OCI-LY7 (cell line): ENCODE data around the gene ZNF620. TPM values are rescaled to one million over a fixed set of nuclear protein-coding genes. Genes with fewer than 3 reads are reported as not detected.
A peak's percentile ranks its signal among the peaks of the same experiment; 100 is the strongest.

Source experiments
- BruUV-seq: library from RNA; stranded (reverse); fragments of 400-500 nt; replicated peaks from 2 replicates; lab custom pipeline; 2021; lab: Mats Ljungman, UMichigan
- CTCF ChIA-PET: fragments of 300-600 bp; sonication (Branson Sonifier 250); formaldehyde crosslinking; loops from one replicate; lab custom pipeline; 2022; ENCODE audit warnings: antibody characterized with exemption; ENCODE audit not compliant: unreplicated experiment; lab: Charles Lee
- POLR2A ChIA-PET: fragments of 300-600 bp; sonication (Branson Sonifier 250); formaldehyde crosslinking; loops from one replicate; lab custom pipeline; 2022; ENCODE audit warnings: antibody characterized with exemption; lab: Charles Lee
- DNase-seq: peaks from one replicate; pipeline ENCODE4 v3.0.0-alpha.2; 2015; ENCODE audit warnings: low spot score
- H2AFZ ChIP-seq: fragments of 200-600 bp; sonication (generic), shearing (Covaris generic); 2 replicates; pipeline ENCODE4 v1.6.1; 2014; ENCODE audit warnings: mild to moderate bottlenecking, antibody characterized with exemption, low read length, moderate library complexity
- H3K27ac ChIP-seq: fragments of 200-600 bp; sonication (generic); 2 replicates; pipeline ENCODE4 v1.5.1; 2014; ENCODE audit warnings: mixed run types, low read depth, mild to moderate bottlenecking, moderate library complexity, low read length, inconsistent platforms; ENCODE audit not compliant: poor library complexity, severe bottlenecking
- H3K36me3 ChIP-seq: fragments of 200-600 bp; sonication (generic); 2 replicates; pipeline ENCODE4 v1.6.1; 2014; ENCODE audit warnings: mild to moderate bottlenecking, antibody characterized with exemption, low read length, moderate library complexity, mixed read lengths; ENCODE audit not compliant: insufficient read depth
- H3K4me1 ChIP-seq: fragments of 200-600 bp; sonication (generic); 2 replicates; pipeline ENCODE4 v1.5.1; 2014; ENCODE audit warnings: mild to moderate bottlenecking, low read length; ENCODE audit not compliant: insufficient read depth, poor library complexity, severe bottlenecking
- H3K4me2 ChIP-seq: fragments of 200-600 bp; sonication (generic); 2 replicates; pipeline ENCODE4 v1.6.1; 2014; ENCODE audit warnings: mild to moderate bottlenecking, low read length
- H3K4me3 ChIP-seq: fragments of 200-600 bp; sonication (generic); 2 replicates; pipeline ENCODE4 v1.5.1; 2014; ENCODE audit warnings: mild to moderate bottlenecking, low read depth, low read length; ENCODE audit not compliant: poor library complexity, severe bottlenecking
- H3K79me2 ChIP-seq: fragments of 200-600 bp; sonication (generic); 2 replicates; pipeline ENCODE4 v1.6.1; 2016; ENCODE audit warnings: low read depth, mild to moderate bottlenecking, low read length, moderate library complexity, mixed read lengths; ENCODE audit not compliant: insufficient read depth
- H3K9me2 ChIP-seq: fragments of 200-600 bp; sonication (generic); 2 replicates; pipeline ENCODE4 v1.6.1; 2016; ENCODE audit warnings: mild to moderate bottlenecking, low read length, mixed read lengths; ENCODE audit not compliant: insufficient read depth
- H3K9me3 ChIP-seq: fragments of 200-600 bp; sonication (generic); 2 replicates; pipeline ENCODE4 v1.6.1; 2014; ENCODE audit warnings: mild to moderate bottlenecking, mixed run types, low read length, mixed read lengths
- H4K20me1 ChIP-seq: fragments of 200-600 bp; sonication (generic); 2 replicates; pipeline ENCODE4 v1.6.1; 2014; ENCODE audit warnings: mild to moderate bottlenecking, antibody characterized with exemption, low read length, moderate library complexity, mixed read lengths; ENCODE audit not compliant: insufficient read depth
- CTCF ChIP-seq: fragments of 200-600 bp; sonication (generic); conservative IDR thresholded peaks from 2 replicates; pipeline ENCODE4 v1.5.1; 2014; ENCODE audit warnings: mild to moderate bottlenecking, antibody characterized with exemption, low read length, moderate library complexity, mixed read lengths
- EZH2phosphoT487 ChIP-seq: fragments of 200-600 bp; sonication (generic); IDR thresholded peaks from 2 replicates; pipeline ENCODE4 v1.6.1; 2018; ENCODE audit warnings: low read depth, borderline replicate concordance, mild to moderate bottlenecking, mixed run types, antibody characterized with exemption, low read length, moderate library complexity, mixed read lengths
- intact Hi-C: fragments of 100-400 bp; cut with micrococcal nuclease; formaldehyde crosslinking; loops from one replicate; pipeline ENCODE4 v1.10.0; 2022; ENCODE audit not compliant: unreplicated experiment
- total RNA-seq, 2 experiments: library from RNA; depleted of rRNA in 1 of 2; stranded (reverse); fragments of >200 nt in 1 of 2; shearing (Covaris generic) in 1 of 2; gene quantifications; 2 replicates each; pipeline ENCODE4 v1.2.3, GENCODE V29; 2014 to 2022

Gene ZNF620
- total RNA-seq, 2 experiments from 2014 or later: 0.27 TPM; not detected in 1

DNA sequence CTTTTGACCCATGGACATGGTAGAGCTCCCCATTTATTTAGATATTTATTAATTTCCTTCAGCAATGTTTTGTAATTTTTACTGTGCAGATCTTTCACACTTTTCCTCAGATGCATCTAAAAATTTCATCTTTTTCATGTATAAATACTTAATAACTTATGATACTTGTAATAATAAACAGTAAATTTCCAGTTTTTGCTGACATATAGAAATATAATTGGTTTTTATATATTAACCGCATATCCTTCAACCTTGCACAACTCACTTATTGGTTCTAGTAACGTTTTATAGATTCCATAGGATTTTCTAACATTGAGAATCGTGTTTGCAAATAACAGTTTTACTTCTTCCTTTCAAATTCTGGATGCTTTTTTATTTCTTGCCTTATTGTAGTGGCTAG lies 15.4 kb downstream of the ZNF620 start:
- TF ChIP-seq CTCF (no peak), EZH2phosphoT487 (no peak)
- no peak for DNase-seq
- no peak overlapping the region for H3K4me2 ChIP-seq
- no peak overlapping the region for H2AFZ ChIP-seq
- ChIA-PET POLR2A (no interaction called here), CTCF (no interaction called here)
- no peaks in the 10 kb centered on the region for H3K36me3 ChIP-seq
- no peak overlapping the region for H3K27ac ChIP-seq
- H3K4me1 ChIP-seq: peaks cover 5% of the 10 kb centered on the region
- intact Hi-C loops: loop anchor here (10.0 kb wide), 1 partner anchor 194 kb away; no protein-coding TSS in a partner anchor
- no TSS peak for BruUV-seq
- no peaks in the 10 kb centered on the region for H3K9me2 ChIP-seq
- no peak overlapping the region for H3K4me3 ChIP-seq
- H3K9me3 ChIP-seq: no peaks in the 10 kb centered on the region
- H3K79me2 ChIP-seq: no peaks in the 10 kb centered on the region
- H4K20me1 ChIP-seq: no peaks in the 10 kb centered on the region

GRCh38 chr3:40523781-40524180 lies 17.9 kb downstream of the ZNF620 start:
- H3K9me3 ChIP-seq: no peaks in the 10 kb centered on the region
- no peak overlapping the region for H3K27ac ChIP-seq
- H4K20me1 ChIP-seq: no peaks in the 10 kb centered on the region
- peaks cover 5% of the 10 kb centered on the region for H3K4me1 ChIP-seq
- H3K4me3 ChIP-seq: no peak overlapping the region
- H3K36me3 ChIP-seq: no peaks in the 10 kb centered on the region
- H3K9me2 ChIP-seq: no peaks in the 10 kb centered on the region
- H2AFZ ChIP-seq: peak overlapping the region; percentile 89
- POLR2A ChIA-PET: interaction anchor here (0.6 to 2.0 kb wide), 11 partner anchors 9 to 1266 kb away, joined by 3 to 7 read pairs (median 3); partner anchors contain the start of genes EIF1B and ZNF619
- intact Hi-C loops: loop anchor here (1.0 to 10.0 kb wide), 2 partner anchors 70 to 191 kb away; no protein-coding TSS in a partner anchor
- no peak for DNase-seq
- no peaks in the 10 kb centered on the region for H3K79me2 ChIP-seq
- peak overlapping the region; percentile 79; the same call in 1 of the 2 replicates for H3K4me2 ChIP-seq
- TF ChIP-seq EZH2phosphoT487 (no peak), CTCF (no peak)
- CTCF ChIA-PET: interaction anchor here (0.5 kb wide), 1 partner anchor 973 kb away, joined by 3 read pairs; no protein-coding TSS in a partner anchor
- no TSS peak for BruUV-seq

GRCh38 chr3:40524222-40524567 lies 18.4 kb downstream of the ZNF620 start:
- peak overlapping the region; percentile 79 for H3K4me2 ChIP-seq
- H3K36me3 ChIP-seq: no peaks in the 10 kb centered on the region
- H3K9me3 ChIP-seq: no peaks in the 10 kb centered on the region
- peak overlapping the region; percentile 89 for H2AFZ ChIP-seq
- no peak for TF ChIP-seq CTCF
- TF ChIP-seq EZH2phosphoT487: no peak
- H3K4me3 ChIP-seq: peak overlapping the region; percentile 70
- H3K4me1 ChIP-seq: peaks cover 5% of the 10 kb centered on the region
- intact Hi-C loops: loop anchor here (1.0 to 10.0 kb wide), 2 partner anchors 71 to 191 kb away; no protein-coding TSS in a partner anchor
- POLR2A ChIA-PET: interaction anchor here (0.6 to 2.0 kb wide), 11 partner anchors 9 to 1267 kb away, joined by 3 to 7 read pairs (median 4); partner anchors contain the start of genes EIF1B, RPL14 and ZNF619
- no peaks in the 10 kb centered on the region for H3K79me2 ChIP-seq
- no peak overlapping the region for H3K27ac ChIP-seq
- no peaks in the 10 kb centered on the region for H4K20me1 ChIP-seq
- no peak for DNase-seq
- CTCF ChIA-PET: interaction anchor here (0.5 kb wide), 1 partner anchor 972 kb away, joined by 3 read pairs; no protein-coding TSS in a partner anchor
- TSS peak; percentile 96 for BruUV-seq
- no peaks in the 10 kb centered on the region for H3K9me2 ChIP-seq
